ENCODE measurements around the gene NBL1. TPM values are rescaled to one million over a fixed set of nuclear protein-coding genes. Genes with fewer than 3 reads are reported as not detected.

NBL1 gene
- total RNA-seq, 1 experiment from 2014 or later = 7.9 TPM

DNA sequence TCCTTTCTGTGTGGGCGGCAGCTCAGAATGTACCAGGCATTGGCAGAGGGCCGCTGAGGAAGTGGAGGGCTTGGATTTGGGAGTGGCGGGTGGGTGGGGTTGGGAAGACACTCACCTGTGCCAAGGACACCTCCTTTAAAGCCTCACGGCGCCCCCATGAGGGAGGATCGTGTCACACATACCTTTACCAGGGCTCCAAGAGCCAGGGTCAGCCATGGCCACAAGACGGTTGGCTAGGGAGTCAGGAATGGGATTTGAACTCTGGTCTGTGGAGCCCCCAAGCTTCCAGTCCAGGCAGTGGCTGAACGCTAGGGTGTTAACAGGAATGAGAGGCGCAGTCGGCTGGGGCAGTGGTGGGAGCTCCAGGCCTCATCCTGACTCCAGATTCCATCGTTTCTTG, 4.6 kb downstream of the NBL1 start:
- Histone ChIP-seq H3K27ac (ENCODE audit: low read depth, low read length, poor library complexity, severe bottlenecking) (no peak overlapping the region), H3K27me3 (replicated peaks; ENCODE audit: insufficient read depth, low read depth, low read length, poor library complexity) (no peaks in the 10 kb centered on the region), H3K9me3 (ENCODE audit: low read depth, low read length, poor library complexity, severe bottlenecking) (no peaks in the 10 kb centered on the region), H3K4me1 (ENCODE audit: insufficient read depth, low read length, poor library complexity, severe bottlenecking) (peaks cover 12% of the 10 kb centered on the region), H3K36me3 (ENCODE audit: insufficient read depth, low read length, poor library complexity, severe bottlenecking) (no peaks in the 10 kb centered on the region), H3K4me3 (ENCODE audit: low read depth, low read length, poor library complexity, severe bottlenecking) (no peak overlapping the region)
- no TSS peak for BruUV-seq (replicated peaks)
- TF ChIP-seq, protein P1, sequence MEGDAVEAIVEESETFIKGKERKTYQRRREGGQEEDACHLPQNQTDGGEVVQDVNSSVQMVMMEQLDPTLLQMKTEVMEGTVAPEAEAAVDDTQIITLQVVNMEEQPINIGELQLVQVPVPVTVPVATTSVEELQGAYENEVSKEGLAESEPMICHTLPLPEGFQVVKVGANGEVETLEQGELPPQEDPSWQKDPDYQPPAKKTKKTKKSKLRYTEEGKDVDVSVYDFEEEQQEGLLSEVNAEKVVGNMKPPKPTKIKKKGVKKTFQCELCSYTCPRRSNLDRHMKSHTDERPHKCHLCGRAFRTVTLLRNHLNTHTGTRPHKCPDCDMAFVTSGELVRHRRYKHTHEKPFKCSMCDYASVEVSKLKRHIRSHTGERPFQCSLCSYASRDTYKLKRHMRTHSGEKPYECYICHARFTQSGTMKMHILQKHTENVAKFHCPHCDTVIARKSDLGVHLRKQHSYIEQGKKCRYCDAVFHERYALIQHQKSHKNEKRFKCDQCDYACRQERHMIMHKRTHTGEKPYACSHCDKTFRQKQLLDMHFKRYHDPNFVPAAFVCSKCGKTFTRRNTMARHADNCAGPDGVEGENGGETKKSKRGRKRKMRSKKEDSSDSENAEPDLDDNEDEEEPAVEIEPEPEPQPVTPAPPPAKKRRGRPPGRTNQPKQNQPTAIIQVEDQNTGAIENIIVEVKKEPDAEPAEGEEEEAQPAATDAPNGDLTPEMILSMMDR (conservative IDR thresholded peaks at IDR 0.05; ENCODE audit: low read depth, low read length) = peak; percentile 28
- TF ChIP-seq EZH2 (IDR thresholded peaks at IDR 0.05; ENCODE audit: borderline replicate concordance, low read depth, low read length, poor library complexity, severe bottlenecking) = no peak
- intact Hi-C loops (cut with micrococcal nuclease; ENCODE audit: unreplicated experiment) = no loop called here
- POLR2A ChIA-PET (ENCODE audit: low non-redundant PET) = no interaction called here
- DNase-seq (ENCODE audit: low spot score) = no peak
- CTCF ChIA-PET = no interaction called here

DNA sequence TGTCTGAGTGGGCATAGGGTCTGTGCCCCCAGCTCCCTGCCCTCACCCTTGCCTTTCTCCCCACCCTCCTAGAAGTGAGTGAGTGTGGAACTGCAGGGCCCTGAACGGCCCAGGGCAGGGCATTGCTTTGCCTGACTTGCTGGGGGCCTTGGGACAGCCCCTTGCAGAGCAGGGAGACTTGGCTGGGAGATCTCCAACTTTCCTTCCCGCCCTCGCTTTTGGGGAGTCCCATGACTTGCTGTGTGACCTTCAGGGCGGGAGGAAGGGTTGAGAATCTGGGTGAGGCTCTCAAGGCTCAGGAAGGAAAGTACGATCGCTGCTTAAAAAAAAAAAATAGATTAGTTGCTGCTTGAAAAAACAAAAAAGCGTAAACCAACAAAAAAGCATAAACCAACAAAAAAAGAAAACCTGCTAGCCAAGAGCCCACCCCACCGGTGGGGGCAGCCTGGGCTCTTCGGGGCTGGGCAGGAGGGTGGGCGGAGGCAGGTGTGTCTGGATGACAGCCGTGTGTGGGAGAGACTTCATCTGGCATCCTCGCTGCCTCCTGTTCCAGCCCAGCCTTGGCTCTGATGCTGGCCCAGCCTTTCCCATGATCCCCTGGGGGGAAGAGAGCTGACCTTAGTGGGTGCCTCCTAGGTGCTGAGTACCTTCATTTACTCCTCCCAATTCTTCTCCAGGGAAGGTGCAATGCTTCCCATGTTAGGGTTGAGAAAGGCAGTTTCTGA, 6.5 kb downstream of the NBL1 start:
- no peaks in the 10 kb centered on the region for H3K27me3 ChIP-seq (replicated peaks; ENCODE audit: insufficient read depth, low read depth, low read length, poor library complexity)
- DNase-seq (ENCODE audit: low spot score) = no peak
- intact Hi-C loops (cut with micrococcal nuclease; ENCODE audit: unreplicated experiment) = loop anchor here (5.0 to 10.0 kb wide), 2 partner anchors 453 to 746 kb away; partner anchors contain the start of gene ALDH4A1

DNA sequence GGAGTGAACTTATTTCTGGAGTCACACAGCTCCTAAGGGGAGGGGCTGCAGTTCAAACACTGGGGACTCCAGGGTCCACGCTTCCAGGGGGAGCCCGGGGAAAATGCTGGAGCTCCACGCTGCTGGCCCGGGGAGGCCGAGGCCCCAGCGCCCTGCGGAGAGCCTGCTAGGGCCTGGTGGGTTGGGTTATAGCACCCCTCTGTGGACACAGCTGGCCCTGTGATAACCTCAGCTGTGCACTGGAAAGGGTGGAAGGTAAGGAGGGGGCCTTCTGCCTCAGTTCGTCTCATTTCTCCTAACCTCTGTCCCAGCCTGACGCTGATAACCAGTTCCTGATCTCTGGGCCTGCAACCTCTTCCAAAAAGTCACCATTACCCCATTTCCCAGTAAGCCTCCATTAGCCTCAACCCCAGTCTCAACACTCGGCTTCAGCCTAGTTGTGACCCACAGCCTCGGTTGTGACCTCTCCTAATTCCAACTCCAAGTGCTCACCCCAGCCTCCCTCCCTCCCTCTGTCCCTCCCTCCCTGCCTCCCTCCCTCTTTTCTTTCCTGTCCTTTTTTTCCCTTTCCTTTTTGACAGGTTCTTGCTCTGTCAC, 7.1 kb downstream of the NBL1 start:
- TF ChIP-seq, protein P1 (conservative IDR thresholded peaks at IDR 0.05; ENCODE audit: low read depth, low read length) = peak; percentile 74
- no peak for TF ChIP-seq EZH2 (IDR thresholded peaks at IDR 0.05; ENCODE audit: borderline replicate concordance, low read depth, low read length, poor library complexity, severe bottlenecking)
- Histone ChIP-seq H3K4me1 (ENCODE audit: insufficient read depth, low read length, poor library complexity, severe bottlenecking) (peaks cover 8% of the 10 kb centered on the region), H3K36me3 (ENCODE audit: insufficient read depth, low read length, poor library complexity, severe bottlenecking) (no peaks in the 10 kb centered on the region), H3K27me3 (replicated peaks; ENCODE audit: insufficient read depth, low read depth, low read length, poor library complexity) (no peaks in the 10 kb centered on the region), H3K9me3 (ENCODE audit: low read depth, low read length, poor library complexity, severe bottlenecking) (no peaks in the 10 kb centered on the region), H3K4me3 (ENCODE audit: low read depth, low read length, poor library complexity, severe bottlenecking) (no peak overlapping the region), H3K27ac (ENCODE audit: low read depth, low read length, poor library complexity, severe bottlenecking) (no peak overlapping the region)
- peak; percentile 62 for DNase-seq (ENCODE audit: low spot score)
- no TSS peak for BruUV-seq (replicated peaks)
- ChIA-PET CTCF (interaction anchor here (0.6 to 1.1 kb wide), 9 partner anchors 10 to 738 kb away, joined by 3 to 5 read pairs (median 3); no protein-coding TSS in a partner anchor), POLR2A (ENCODE audit: low non-redundant PET) (interaction anchor here (0.6 kb wide), 1 partner anchor 998 kb away, joined by 6 read pairs; no protein-coding TSS in a partner anchor)
- intact Hi-C loops (cut with micrococcal nuclease; ENCODE audit: unreplicated experiment) = loop anchor here (5.0 to 10.0 kb wide), 2 partner anchors 454 to 746 kb away; partner anchors contain the start of gene ALDH4A1

More for the DNA sequence above, 6.5 kb downstream of the NBL1 start:
- CTCF ChIA-PET = interaction anchor here (0.6 to 1.1 kb wide), 9 partner anchors 9 to 737 kb away, joined by 3 to 5 read pairs (median 4); no protein-coding TSS in a partner anchor
- Histone ChIP-seq H3K36me3 (ENCODE audit: insufficient read depth, low read length, poor library complexity, severe bottlenecking) (no peaks in the 10 kb centered on the region), H3K4me1 (ENCODE audit: insufficient read depth, low read length, poor library complexity, severe bottlenecking) (peaks cover 8% of the 10 kb centered on the region), H3K9me3 (ENCODE audit: low read depth, low read length, poor library complexity, severe bottlenecking) (no peaks in the 10 kb centered on the region), H3K27ac (ENCODE audit: low read depth, low read length, poor library complexity, severe bottlenecking) (no peak overlapping the region), H3K4me3 (ENCODE audit: low read depth, low read length, poor library complexity, severe bottlenecking) (no peak overlapping the region)
- TF ChIP-seq EZH2 (IDR thresholded peaks at IDR 0.05; ENCODE audit: borderline replicate concordance, low read depth, low read length, poor library complexity, severe bottlenecking) = no peak
- TF ChIP-seq, protein P1 (conservative IDR thresholded peaks at IDR 0.05; ENCODE audit: low read depth, low read length) = no peak
- BruUV-seq (replicated peaks) = no TSS peak
- POLR2A ChIA-PET (ENCODE audit: low non-redundant PET) = interaction anchor here (0.6 kb wide), 1 partner anchor 998 kb away, joined by 6 read pairs; no protein-coding TSS in a partner anchor
